ENCODE results near the gene MAD1L1.

Gene MAD1L1

GRCh38 chr7:2258661-2259365 lies 26.1 kb upstream of the MAD1L1 start:
- no peak for DNase-seq (ENCODE audit: low read depth in 3 of 3, low spot score in 1 of 3)

- no peak for DNase-seq (ENCODE audit: low read depth in 3 of 3, low spot score in 1 of 3)
Measured at GRCh38 chr7:2257651-2258050, 24.9 kb upstream of the MAD1L1 start.

- no peak for DNase-seq (ENCODE audit: low read depth in 3 of 3, low spot score in 1 of 3)
Measured at GRCh38 chr7:2257046-2257551, 24.4 kb upstream of the MAD1L1 start.

- DNase-seq (ENCODE audit: low read depth in 3 of 3, low spot score in 1 of 3): no peak
Measured at GRCh38 chr7:2256306-2257045, 23.7 kb upstream of the MAD1L1 start.

GRCh38 chr7:2255145-2256139 lies 22.7 kb upstream of the MAD1L1 start:
- DNase-seq (ENCODE audit: low read depth in 3 of 3, low spot score in 1 of 3): no peak

GRCh38 chr7:2254429-2255144 lies 21.8 kb upstream of the MAD1L1 start:
- no peak for DNase-seq (ENCODE audit: low read depth in 3 of 3, low spot score in 1 of 3)

GRCh38 chr7:2253525-2254244 lies 20.9 kb upstream of the MAD1L1 start:
- no peak for DNase-seq (ENCODE audit: low read depth in 3 of 3, low spot score in 1 of 3)

GRCh38 chr7:2253021-2253420 lies 20.3 kb upstream of the MAD1L1 start:
- DNase-seq (ENCODE audit: low read depth in 3 of 3, low spot score in 1 of 3): no peak

- no peak for DNase-seq (ENCODE audit: low read depth in 3 of 3, low spot score in 1 of 3)
Measured at GRCh38 chr7:2251841-2252771, 19.4 kb upstream of the MAD1L1 start.

- no peak for DNase-seq (ENCODE audit: low read depth in 3 of 3, low spot score in 1 of 3)
Measured at GRCh38 chr7:2251381-2251780, 18.6 kb upstream of the MAD1L1 start.

- no peak for DNase-seq (ENCODE audit: low read depth in 3 of 3, low spot score in 1 of 3)
Measured at GRCh38 chr7:2249744-2250323, 17.1 kb upstream of the MAD1L1 start.

GRCh38 chr7:2248984-2249694 lies 16.4 kb upstream of the MAD1L1 start:
- DNase-seq (ENCODE audit: low read depth in 3 of 3, low spot score in 1 of 3): no peak

- no peak for DNase-seq (ENCODE audit: low read depth in 3 of 3, low spot score in 1 of 3)
Measured at GRCh38 chr7:2247141-2247995, 14.6 kb upstream of the MAD1L1 start.

GRCh38 chr7:2245883-2246675 lies 13.3 kb upstream of the MAD1L1 start:
- no peak for DNase-seq (ENCODE audit: low read depth in 3 of 3, low spot score in 1 of 3)

GRCh38 chr7:2244404-2244995 lies 11.8 kb upstream of the MAD1L1 start:
- DNase-seq (ENCODE audit: low read depth in 3 of 3, low spot score in 1 of 3): no peak

- DNase-seq (ENCODE audit: low read depth in 3 of 3, low spot score in 1 of 3): no peak
Measured at GRCh38 chr7:2243458-2243857, 10.7 kb upstream of the MAD1L1 start.

All from stimulated activated CD4-positive, alpha-beta T cell treated with anti-CD3 and anti-CD28 coated beads, TNF-alpha, amount 100 ng/mL, for 1 hour (primary cell).